HG02870 (cell line): ENCODE measurements around the gene DNMT1.
A peak's percentile ranks its signal among the peaks of the same experiment; 100 is the strongest.
"Not testable (repeated sequence)": the region's sequence is repeated elsewhere in the genome, so short reads cannot be mapped to it uniquely, and the experiment has no call there.

Experiments
- ATAC-seq: cut with Tn5 transposase; IDR thresholded peaks from one replicate; pipeline ENCODE4 v1.9.1; 2021; ENCODE audit warnings: mild to moderate bottlenecking, moderate library complexity; ENCODE audit not compliant: unreplicated experiment

DNMT1 gene

GRCh38 chr19:10194500-10195198, at the start of gene DNMT1:
Gene DNMT1, minus strand, starts transcription at chr19:10194953. Its CDS starts 54 bp downstream, at chr19:10194899.
- peak; percentile 84 for ATAC-seq

- ATAC-seq, result no peak
Measured at GRCh38 chr19:10243606-10244005, 48.9 kb upstream of the DNMT1 start.

GRCh38 chr19:10241826-10242449, 47.2 kb upstream of the DNMT1 start:
- not testable (repeated sequence) for ATAC-seq

- no peak for ATAC-seq
Measured at GRCh38 chr19:10238172-10238783, 43.5 kb upstream of the DNMT1 start.

GRCh38 chr19:10237702-10238101, 42.9 kb upstream of the DNMT1 start:
- ATAC-seq, result no peak

- not testable (repeated sequence) for ATAC-seq
Measured at GRCh38 chr19:10235409-10235808, 40.7 kb upstream of the DNMT1 start.

- no peak for ATAC-seq
Measured at GRCh38 chr19:10235003-10235402, 40.2 kb upstream of the DNMT1 start.

- no peak for ATAC-seq
Measured at GRCh38 chr19:10233946-10234345, 39.2 kb upstream of the DNMT1 start.

GRCh38 chr19:10231612-10232228, 37.0 kb upstream of the DNMT1 start:
- no peak for ATAC-seq

GRCh38 chr19:10230861-10231611, 36.3 kb upstream of the DNMT1 start, which contains the start of gene S1PR2:
Gene S1PR2, minus strand, starts transcription at chr19:10231331. Its CDS starts 6,426 bp downstream, at chr19:10224905.
- no peak for ATAC-seq

- no peak for ATAC-seq
Measured at GRCh38 chr19:10230173-10230860, 35.6 kb upstream of the DNMT1 start.

GRCh38 chr19:10228920-10229319, 34.2 kb upstream of the DNMT1 start:
- no peak for ATAC-seq

GRCh38 chr19:10228393-10228792, 33.6 kb upstream of the DNMT1 start:
- no peak for ATAC-seq

GRCh38 chr19:10227026-10227971, 32.5 kb upstream of the DNMT1 start:
- no peak for ATAC-seq

GRCh38 chr19:10226376-10227025, 31.7 kb upstream of the DNMT1 start:
- no peak for ATAC-seq

GRCh38 chr19:10226021-10226375, 31.2 kb upstream of the DNMT1 start:
- ATAC-seq, result no peak

- no peak for ATAC-seq
Measured at GRCh38 chr19:10224337-10224736, 29.6 kb upstream of the DNMT1 start.

- ATAC-seq, result no peak
Measured at GRCh38 chr19:10223488-10224213, 28.9 kb upstream of the DNMT1 start.
